HepG2 (cell line): Measurements from ENCODE around the gene DYNC1LI1. TPM values are rescaled to one million over a fixed set of nuclear protein-coding genes. Genes with fewer than 3 reads are reported as not detected.

Experiments used
- ATF2 ChIP-seq: sonication (generic); formaldehyde crosslinking; IDR thresholded peaks from 2 replicates; pipeline ENCODE4 v1.4.0; 2020; ENCODE audit warnings: missing genetic modification reagents
- CCDC6 ChIP-seq: sonication (generic); formaldehyde crosslinking; IDR thresholded peaks from 2 replicates; pipeline ENCODE4 v1.8.1; 2022; ENCODE audit warnings: mild to moderate bottlenecking, missing genetic modification reagents, moderate library complexity
- FOXP4 ChIP-seq: sonication (generic); formaldehyde crosslinking; IDR thresholded peaks from 2 replicates; pipeline ENCODE4 v1.4.0; 2020; ENCODE audit warnings: missing genetic modification reagents
- IKZF1 ChIP-seq: fragments of 450-650 bp; IDR thresholded peaks from 2 replicates; pipeline ENCODE4 v1.7.1; 2016
- KDM5B ChIP-seq: sonication (generic); formaldehyde crosslinking; IDR thresholded peaks from 2 replicates; pipeline ENCODE4 v1.4.0; 2020; ENCODE audit warnings: missing genetic modification reagents, mild to moderate bottlenecking, borderline replicate concordance
- KLF11 ChIP-seq: IDR thresholded peaks from 2 replicates; pipeline ENCODE4 v1.6.1; 2016; ENCODE audit warnings: missing compliant biosample characterization
- KMT2B ChIP-seq: IDR thresholded peaks from 2 replicates; pipeline ENCODE4 v1.6.1; 2016; ENCODE audit warnings: missing genetic modification reagents, missing compliant biosample characterization
- LRRFIP1 ChIP-seq: sonication (generic); formaldehyde crosslinking; conservative IDR thresholded peaks from 2 replicates; pipeline ENCODE4 v1.4.0; 2020; ENCODE audit warnings: missing genetic modification reagents
- RFXAP ChIP-seq: sonication (generic); formaldehyde crosslinking; IDR thresholded peaks from 2 replicates; pipeline ENCODE4 v1.4.0; 2020; ENCODE audit warnings: missing genetic modification reagents, borderline replicate concordance
- RXRB ChIP-seq: IDR thresholded peaks from 2 replicates; pipeline ENCODE4 v1.6.1; 2016; ENCODE audit warnings: borderline replicate concordance, missing genetic modification reagents, missing compliant biosample characterization
- THAP11 ChIP-seq: IDR thresholded peaks from 2 replicates; pipeline ENCODE4 v1.6.1; 2016; ENCODE audit warnings: missing biosample characterization, missing genetic modification reagents
- ZBTB39 ChIP-seq: sonication (generic); formaldehyde crosslinking; IDR thresholded peaks from 2 replicates; pipeline ENCODE4 v1.5.0; 2020; ENCODE audit warnings: missing genetic modification reagents
- ZNF335 ChIP-seq: sonication (generic); formaldehyde crosslinking; IDR thresholded peaks from 2 replicates; pipeline ENCODE4 v1.4.0; 2020; ENCODE audit warnings: missing genetic modification reagents
- ZNF414 ChIP-seq: sonication (generic); formaldehyde crosslinking; IDR thresholded peaks from 2 replicates; pipeline ENCODE4 v1.5.0; 2020; ENCODE audit warnings: missing genetic modification reagents
- ZNF512 ChIP-seq: sonication (generic); formaldehyde crosslinking; IDR thresholded peaks from 2 replicates; pipeline ENCODE4 v1.4.0; 2020; ENCODE audit warnings: mild to moderate bottlenecking, missing genetic modification reagents
- ZNF569 ChIP-seq: sonication (generic); formaldehyde crosslinking; IDR thresholded peaks from 2 replicates; pipeline ENCODE4 v1.5.0; 2020; ENCODE audit warnings: mild to moderate bottlenecking, missing genetic modification reagents, moderate library complexity, borderline replicate concordance
- ZNF629 ChIP-seq: sonication (generic); formaldehyde crosslinking; conservative IDR thresholded peaks from 2 replicates; pipeline ENCODE4 v1.5.0; 2020; ENCODE audit warnings: missing genetic modification reagents
- polyA plus RNA-seq, 8 experiments: library from polyadenylated mRNA; depleted of rRNA in 3 of 8; stranded (reverse) in 7 of 8; unstranded in 1 of 8; fragments of >200 nt; fragmentation: Illumina TruSeq in 4 of 8; extraction: Trizol in 4 of 8; gene quantifications; 2 replicates each; pipeline versions ENCODE4 v1.2.1 to v1.2.3, GENCODE V29; 2011 to 2016; ENCODE audit warnings: low read depth in 4 of 8, missing spikeins in 1 of 8, mixed read lengths in 1 of 8; ENCODE audit not compliant: insufficient read depth in 1 of 8
- total RNA-seq, 5 experiments: library from RNA; depleted of rRNA; stranded (reverse); fragments of >200 nt; fragmentation: Illumina TruSeq; extraction: Trizol; gene quantifications; 2 replicates each; pipeline ENCODE4 v1.2.3, GENCODE V29; 2016; ENCODE audit warnings: low read depth in 1 of 5

The DYNC1LI1 gene
- total and polyA plus RNA-seq, 2 of the 13 experiments (the other 11 are each of a cell fraction or from before 2014, with no cell fraction given), result 13.4 to 37.1 TPM

- TF ChIP-seq ZNF512 (CRISPR knock-in tag) (no peak), ATF2 (CRISPR knock-in tag) (no peak; the same call in 1 of the 2 replicates), ZNF629 (CRISPR knock-in tag) (no peak), KDM5B (peak; percentile 76; the same call in 1 of the 2 replicates), ZNF414 (CRISPR knock-in tag) (no peak), CCDC6 (CRISPR knock-in tag) (0 out of 2 replicates have a peak, but pooled peaks have one; percentile 44), LRRFIP1 (no peak), ZNF569 (CRISPR knock-in tag) (no peak), RFXAP (CRISPR knock-in tag) (no peak), FOXP4 (no peak), ZBTB39 (CRISPR knock-in tag) (no peak), KLF11 (CRISPR knock-in tag) (no peak), THAP11 (CRISPR knock-in tag) (peak; percentile 5; the same call in 1 of the 2 replicates), RXRB (CRISPR knock-in tag) (no peak), IKZF1 (no peak), ZNF335 (CRISPR knock-in tag) (no peak; the same call in 1 of the 2 replicates), KMT2B (peak; percentile 63; the same call in 1 of the 2 replicates)
Observed at GRCh38 chr3:32502118-32502945, 68.3 kb downstream of the DYNC1LI1 start, which contains the start of gene CMTM6 (continued).
